Brain microvascular endothelial cell (primary cell): Measurements from ENCODE around the gene RCCD1.

Source experiments
- DNase-seq: peaks from one replicate; pipeline ENCODE4 v3.0.0-alpha.2; 2020
- H3K27ac ChIP-seq: fragments of 250-450 bp; sonication (Bioruptor Pico); 2 replicates; pipeline ENCODE4 v1.5.1; 2020; ENCODE audit warnings: mild to moderate bottlenecking, moderate library complexity
- H3K27me3 ChIP-seq: fragments of 250-450 bp; sonication (Bioruptor Pico); replicated peaks from 2 replicates; pipeline ENCODE4 v1.5.1; 2020; ENCODE audit warnings: mild to moderate bottlenecking
- H3K36me3 ChIP-seq: fragments of 250-450 bp; sonication (Bioruptor Pico); replicated peaks from 2 replicates; pipeline ENCODE4 v1.5.1; 2020; ENCODE audit warnings: mild to moderate bottlenecking
- H3K4me3 ChIP-seq: 2 replicates; pipeline ENCODE4 v1.5.1; 2011; ENCODE audit warnings: low read depth, mild to moderate bottlenecking, control low read depth, low read length, moderate library complexity
- in situ Hi-C: cut with HindIII; loops from 2 replicates; pipeline ENCODE4 v1.10.0; 2017; ENCODE audit warnings: low sequenced_read_pairs, low pct_ligation_motif_present
- TF ChIP-seq, protein P1 (sequence below): IDR thresholded peaks from 2 replicates; pipeline ENCODE4 v1.5.1; 2011; ENCODE audit warnings: low read depth, mild to moderate bottlenecking, moderate library complexity, low read length, control low read depth, inconsistent platforms; ENCODE audit errors: missing control alignments

RCCD1 gene

DNA sequence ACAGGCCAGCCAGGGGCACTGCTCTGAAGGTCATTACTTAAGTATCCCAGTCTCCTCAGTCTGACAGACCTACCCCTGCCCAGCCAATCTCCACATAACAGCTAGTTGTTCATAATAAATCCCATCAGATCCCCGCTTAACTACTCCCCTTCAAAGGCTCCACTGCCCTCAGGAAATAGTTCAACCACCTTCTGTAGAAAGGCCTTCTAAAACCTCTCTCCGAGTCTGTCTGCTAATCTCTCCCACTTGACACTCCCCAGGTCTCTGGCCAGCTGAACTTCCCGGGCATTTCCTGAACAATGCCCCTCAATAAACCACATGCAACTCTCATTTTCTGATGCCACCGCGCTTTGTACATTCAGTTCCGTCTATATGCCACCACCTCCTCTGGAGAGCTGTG lies 33.6 kb downstream of the RCCD1 start:
- Histone ChIP-seq H3K27ac (no peak overlapping the region), H3K36me3 (no peaks in the 10 kb centered on the region), H3K4me3 (no peak overlapping the region), H3K27me3 (no peaks in the 10 kb centered on the region)
- TF ChIP-seq, protein P1, sequence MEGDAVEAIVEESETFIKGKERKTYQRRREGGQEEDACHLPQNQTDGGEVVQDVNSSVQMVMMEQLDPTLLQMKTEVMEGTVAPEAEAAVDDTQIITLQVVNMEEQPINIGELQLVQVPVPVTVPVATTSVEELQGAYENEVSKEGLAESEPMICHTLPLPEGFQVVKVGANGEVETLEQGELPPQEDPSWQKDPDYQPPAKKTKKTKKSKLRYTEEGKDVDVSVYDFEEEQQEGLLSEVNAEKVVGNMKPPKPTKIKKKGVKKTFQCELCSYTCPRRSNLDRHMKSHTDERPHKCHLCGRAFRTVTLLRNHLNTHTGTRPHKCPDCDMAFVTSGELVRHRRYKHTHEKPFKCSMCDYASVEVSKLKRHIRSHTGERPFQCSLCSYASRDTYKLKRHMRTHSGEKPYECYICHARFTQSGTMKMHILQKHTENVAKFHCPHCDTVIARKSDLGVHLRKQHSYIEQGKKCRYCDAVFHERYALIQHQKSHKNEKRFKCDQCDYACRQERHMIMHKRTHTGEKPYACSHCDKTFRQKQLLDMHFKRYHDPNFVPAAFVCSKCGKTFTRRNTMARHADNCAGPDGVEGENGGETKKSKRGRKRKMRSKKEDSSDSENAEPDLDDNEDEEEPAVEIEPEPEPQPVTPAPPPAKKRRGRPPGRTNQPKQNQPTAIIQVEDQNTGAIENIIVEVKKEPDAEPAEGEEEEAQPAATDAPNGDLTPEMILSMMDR, result no peak
- in situ Hi-C loops, result no loop called here
- DNase-seq, result no peak

DNA sequence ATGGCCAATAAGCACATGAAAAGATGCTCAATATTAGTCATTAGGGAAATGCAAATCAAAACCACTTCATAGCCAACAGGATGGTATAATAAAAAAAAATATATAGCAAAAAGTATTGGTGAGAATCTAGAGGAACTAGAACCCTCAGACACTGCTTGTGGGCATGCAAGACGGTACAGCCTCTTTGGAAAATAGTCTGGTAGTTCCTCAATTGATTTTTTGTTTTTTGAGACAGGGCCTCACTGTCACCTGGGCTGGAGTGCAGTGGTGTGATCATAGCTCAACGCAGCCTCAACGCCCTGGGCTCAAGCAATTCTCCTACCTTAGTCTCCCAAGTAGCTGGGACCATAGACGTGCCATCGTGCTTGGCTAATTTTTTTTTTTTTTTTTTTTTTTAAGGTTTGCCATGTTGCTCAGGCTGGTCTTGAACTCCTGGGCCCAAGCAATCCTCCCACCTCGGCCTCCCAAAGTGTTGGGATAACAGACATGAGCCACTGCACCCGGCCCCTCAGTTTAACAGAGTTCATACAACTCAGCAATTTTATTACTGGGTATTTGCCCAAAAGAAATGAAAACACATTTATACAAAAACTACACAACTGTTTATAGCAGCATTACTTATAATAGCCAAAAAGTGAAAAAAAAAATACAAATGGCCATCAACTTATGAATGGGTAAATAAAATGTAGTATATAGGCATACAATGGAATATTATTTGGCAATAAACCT lies 34.5 kb downstream of the RCCD1 start:
- H3K27me3 ChIP-seq, result no peaks in the 10 kb centered on the region
- H3K4me3 ChIP-seq, result no peak overlapping the region
- no peak for DNase-seq
- H3K27ac ChIP-seq, result no peak overlapping the region
- TF ChIP-seq, protein P1, result no peak
- in situ Hi-C loops, result no loop called here
- peaks cover under 1% of the 10 kb centered on the region for H3K36me3 ChIP-seq

DNA sequence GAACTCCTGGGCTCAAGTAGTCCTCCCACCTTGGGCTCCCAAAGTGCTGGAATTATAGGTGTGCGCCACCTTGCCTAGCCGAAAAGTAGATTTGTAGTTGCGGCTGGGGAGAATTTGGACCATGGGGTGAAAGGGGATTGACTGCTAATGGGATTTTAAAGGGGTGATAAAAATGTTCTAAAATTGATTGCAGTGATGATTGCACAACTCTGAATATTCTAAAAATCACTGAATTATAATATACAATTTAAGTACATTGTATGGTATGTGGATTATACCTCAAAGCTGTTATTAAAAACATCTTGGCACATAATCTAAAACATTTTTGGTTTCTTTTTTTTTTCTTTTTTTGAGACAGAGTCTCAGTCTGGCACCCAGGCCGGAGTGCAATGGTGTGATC lies 35.8 kb downstream of the RCCD1 start:
- peaks cover 2% of the 10 kb centered on the region for H3K36me3 ChIP-seq
- in situ Hi-C loops, result no loop called here
- TF ChIP-seq, protein P1, result no peak

DNA sequence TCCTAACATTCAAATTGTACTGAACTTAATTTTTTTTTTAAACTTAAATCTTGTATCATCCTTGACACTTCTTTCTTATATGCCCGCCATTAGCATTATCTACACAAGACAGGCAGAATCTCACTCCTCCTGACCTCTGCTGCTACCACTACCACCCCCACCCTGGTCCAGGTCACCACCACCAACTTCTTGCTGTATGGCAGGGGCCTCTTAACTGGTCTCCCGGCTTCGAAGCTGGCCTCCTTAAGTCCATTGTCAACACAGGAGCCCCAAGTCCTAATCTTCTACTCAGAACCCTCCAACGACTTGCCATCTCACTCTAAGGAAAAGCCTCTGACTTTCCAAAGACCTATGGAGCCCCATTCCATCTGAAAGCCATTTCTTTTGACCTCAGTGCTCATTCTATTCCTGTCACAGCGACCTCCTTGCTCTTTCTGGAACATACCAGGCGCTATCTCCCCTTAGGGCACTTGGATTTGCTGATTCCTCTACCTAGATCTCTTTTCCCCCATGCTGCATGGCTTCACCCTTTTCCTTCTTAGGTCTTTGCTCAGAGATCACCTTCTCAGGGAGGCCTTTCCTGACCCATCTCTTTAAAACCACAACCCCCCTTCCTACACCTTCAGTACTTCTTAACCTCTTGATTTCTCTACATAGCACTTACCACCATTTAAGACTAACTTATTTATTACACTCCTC lies 37.1 kb downstream of the RCCD1 start:
- peaks cover 2% of the 10 kb centered on the region for H3K36me3 ChIP-seq
- H3K27ac ChIP-seq, result no peak overlapping the region
- in situ Hi-C loops, result no loop called here
- DNase-seq, result no peak
- H3K4me3 ChIP-seq, result no peak overlapping the region
- H3K27me3 ChIP-seq, result no peaks in the 10 kb centered on the region
- TF ChIP-seq, protein P1, result no peak

More for the DNA sequence above, 35.8 kb downstream of the RCCD1 start:
- Histone ChIP-seq H3K27ac (no peak overlapping the region), H3K27me3 (no peaks in the 10 kb centered on the region), H3K4me3 (no peak overlapping the region)
- DNase-seq, result no peak

DNA sequence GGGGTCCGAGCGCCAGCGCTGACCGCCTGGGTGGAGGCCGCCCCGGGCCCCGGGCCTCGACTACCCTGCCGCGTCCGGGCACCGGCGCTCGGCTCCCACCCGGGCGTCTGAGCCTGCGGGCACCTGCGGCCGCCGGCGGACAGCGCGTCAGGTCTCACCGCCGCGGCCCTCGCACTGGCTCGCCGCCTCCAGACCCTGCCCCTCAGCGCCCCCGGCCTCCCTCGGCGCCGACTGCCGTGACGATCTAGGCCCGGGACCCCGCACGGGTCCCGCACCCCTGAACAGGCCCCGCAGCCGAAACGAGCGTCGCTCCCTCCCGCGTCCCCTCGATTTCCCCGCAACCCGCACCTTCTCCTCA lies 39.4 kb downstream of the RCCD1 start:
- no peaks in the 10 kb centered on the region for H3K27me3 ChIP-seq
- H3K4me3 ChIP-seq, result peak overlapping the region; percentile 98
- in situ Hi-C loops, result no loop called here
- TF ChIP-seq, protein P1, result no peak
- H3K27ac ChIP-seq, result peak overlapping the region; percentile 81
- peaks cover 9% of the 10 kb centered on the region for H3K36me3 ChIP-seq
- DNase-seq, result no peak
